Measurements from ENCODE around the gene TIAL1.

TIAL1 gene

GRCh38 chr10:119526149-119526548, 70.6 kb downstream of the TIAL1 start:
- Histone ChIP-seq H3K79me2 (ENCODE audit: insufficient read depth, low read length) (no peaks in the 10 kb centered on the region), H4K20me1 (ENCODE audit: insufficient read depth, low read length, poor library complexity, severe bottlenecking) (no peaks in the 10 kb centered on the region), H3K9ac (ENCODE audit: low read depth, low read length, poor library complexity, severe bottlenecking) (no peak overlapping the region), H3F3A (ENCODE audit: low read depth) (no peaks in the 10 kb centered on the region), H3K9me2 (replicated peaks; ENCODE audit: low read depth, low read length) (no peaks in the 10 kb centered on the region), H3K4me2 (ENCODE audit: low read depth, low read length, poor library complexity, severe bottlenecking) (no peak overlapping the region), H3K4me3 (ENCODE audit: low read length, poor library complexity, severe bottlenecking) (no peak overlapping the region), H3K27me3 (ENCODE audit: insufficient read depth, low read length, poor library complexity, severe bottlenecking) (no peaks in the 10 kb centered on the region), H3K36me3 (ENCODE audit: insufficient read depth, low read length) (peaks cover 22% of the 10 kb centered on the region; the same call in 1 of the 2 replicates), H2AFZ (ENCODE audit: low read length) (no peak overlapping the region), H3K9me3 (ENCODE audit: insufficient read depth, low read depth, low read length) (no peaks in the 10 kb centered on the region), H3K4me1 (ENCODE audit: insufficient read depth, low read length, poor library complexity, severe bottlenecking) (no peaks in the 10 kb centered on the region)
- TF ChIP-seq EZH2phosphoT487 (IDR thresholded peaks at IDR 0.05; ENCODE audit: borderline replicate concordance) (no peak), CTCF (conservative IDR thresholded peaks at IDR 0.05; ENCODE audit: low read length) (no peak)

DNA sequence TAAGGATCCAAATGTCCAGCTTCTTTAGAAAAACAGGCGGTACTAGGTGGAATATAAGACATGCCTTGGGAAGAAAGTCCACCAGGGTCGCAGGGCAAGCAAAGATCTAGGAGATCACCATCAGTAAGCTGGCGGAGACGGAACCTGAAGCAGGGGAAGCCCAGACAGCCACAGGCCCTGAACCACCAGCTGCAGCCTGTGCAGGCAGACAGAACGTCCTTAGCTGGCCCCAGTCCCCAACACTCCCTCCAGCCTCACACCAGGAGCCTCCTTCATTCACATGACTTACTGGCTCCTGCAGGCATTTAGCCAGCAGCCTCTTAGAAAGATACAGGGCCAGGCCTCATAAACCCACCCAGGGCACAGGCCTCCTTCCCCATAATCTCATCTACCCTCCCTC, 71.6 kb downstream of the TIAL1 start:
- no peak overlapping the region for H3K4me3 ChIP-seq (ENCODE audit: low read length, poor library complexity, severe bottlenecking)
- no peaks in the 10 kb centered on the region for H3K9me2 ChIP-seq (replicated peaks; ENCODE audit: low read depth, low read length)
- no peaks in the 10 kb centered on the region for H3F3A ChIP-seq (ENCODE audit: low read depth)
- H3K9ac ChIP-seq (ENCODE audit: low read depth, low read length, poor library complexity, severe bottlenecking), result no peak overlapping the region
- H4K20me1 ChIP-seq (ENCODE audit: insufficient read depth, low read length, poor library complexity, severe bottlenecking), result no peaks in the 10 kb centered on the region
- TF ChIP-seq CTCF (conservative IDR thresholded peaks at IDR 0.05; ENCODE audit: low read length), result no peak
- no peak for TF ChIP-seq EZH2phosphoT487 (IDR thresholded peaks at IDR 0.05; ENCODE audit: borderline replicate concordance)
- H3K9me3 ChIP-seq (ENCODE audit: insufficient read depth, low read depth, low read length), result no peaks in the 10 kb centered on the region
- peaks cover 22% of the 10 kb centered on the region; the same call in 1 of the 2 replicates for H3K36me3 ChIP-seq (ENCODE audit: insufficient read depth, low read length)
- H2AFZ ChIP-seq (ENCODE audit: low read length), result no peak overlapping the region
- H3K4me2 ChIP-seq (ENCODE audit: low read depth, low read length, poor library complexity, severe bottlenecking), result no peak overlapping the region
- H3K27me3 ChIP-seq (ENCODE audit: insufficient read depth, low read length, poor library complexity, severe bottlenecking), result no peaks in the 10 kb centered on the region
- H3K79me2 ChIP-seq (ENCODE audit: insufficient read depth, low read length), result no peaks in the 10 kb centered on the region
- H3K4me1 ChIP-seq (ENCODE audit: insufficient read depth, low read length, poor library complexity, severe bottlenecking), result no peaks in the 10 kb centered on the region

DNA sequence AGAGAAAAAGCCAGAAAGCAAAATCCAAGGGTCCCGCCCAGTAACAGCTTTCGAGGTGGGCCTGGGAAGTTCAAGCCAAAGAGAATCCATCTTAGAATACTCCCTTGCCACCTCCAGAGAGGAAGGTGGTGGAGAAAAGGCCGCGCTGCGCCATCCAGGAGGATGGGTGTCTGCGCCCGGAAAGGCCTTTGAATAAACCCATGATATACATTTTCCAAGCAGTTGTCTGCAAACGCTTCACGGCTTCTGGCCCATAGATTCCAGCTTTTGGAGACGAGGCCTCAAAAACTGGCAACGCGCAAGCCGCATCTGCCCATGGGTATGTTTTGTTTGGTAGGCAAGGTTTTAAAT, 72.1 kb downstream of the TIAL1 start:
- no peaks in the 10 kb centered on the region for H4K20me1 ChIP-seq (ENCODE audit: insufficient read depth, low read length, poor library complexity, severe bottlenecking)

More for the DNA sequence above, 72.1 kb downstream of the TIAL1 start:
- Histone ChIP-seq H3K79me2 (ENCODE audit: insufficient read depth, low read length) (no peaks in the 10 kb centered on the region), H3F3A (ENCODE audit: low read depth) (no peaks in the 10 kb centered on the region), H3K27me3 (ENCODE audit: insufficient read depth, low read length, poor library complexity, severe bottlenecking) (no peaks in the 10 kb centered on the region), H3K36me3 (ENCODE audit: insufficient read depth, low read length) (peaks cover 22% of the 10 kb centered on the region; the same call in 1 of the 2 replicates), H3K4me2 (ENCODE audit: low read depth, low read length, poor library complexity, severe bottlenecking) (no peak overlapping the region), H3K9me3 (ENCODE audit: insufficient read depth, low read depth, low read length) (no peaks in the 10 kb centered on the region), H3K4me3 (ENCODE audit: low read length, poor library complexity, severe bottlenecking) (no peak overlapping the region), H2AFZ (ENCODE audit: low read length) (no peak overlapping the region), H3K9me2 (replicated peaks; ENCODE audit: low read depth, low read length) (no peaks in the 10 kb centered on the region), H3K9ac (ENCODE audit: low read depth, low read length, poor library complexity, severe bottlenecking) (no peak overlapping the region), H3K4me1 (ENCODE audit: insufficient read depth, low read length, poor library complexity, severe bottlenecking) (no peaks in the 10 kb centered on the region)
- TF ChIP-seq EZH2phosphoT487 (IDR thresholded peaks at IDR 0.05; ENCODE audit: borderline replicate concordance) (no peak), CTCF (conservative IDR thresholded peaks at IDR 0.05; ENCODE audit: low read length) (no peak)

All from Loucy (cell line).